Measurements from ENCODE around the gene FCHSD2.
"Not testable (repeated sequence)": the region's sequence is repeated elsewhere in the genome, so short reads cannot be mapped to it uniquely, and the experiment has no call there.

The FCHSD2 gene

GRCh38 chr11:73011126-73011817 is 130.8 kb downstream of the FCHSD2 start:
- Mint-ChIP-seq H3K27ac (peak overlapping the region in 1 of 2 donors; percentile 45), H3K27me3 (no peaks in the 10 kb centered on the region), H3K4me3 (no peak overlapping the region), H3K4me1 (no peaks in the 10 kb centered on the region), H3K9me3 (peaks cover 13 to 23% of the 10 kb centered on the region in 2 donors)
- no peak for ATAC-seq
- DNase-seq: no peak

- Mint-ChIP-seq H3K4me1 (no peaks in the 10 kb centered on the region), H3K9me3 (peaks cover 13 to 23% of the 10 kb centered on the region in 2 donors), H3K27ac (peak overlapping the region in 1 of 2 donors; percentile 48), H3K4me3 (no peak overlapping the region), H3K27me3 (no peaks in the 10 kb centered on the region)
- DNase-seq (no peak), ATAC-seq (no peak)
Observed at GRCh38 chr11:73009972-73010371, 132.1 kb downstream of the FCHSD2 start.

GRCh38 chr11:73004088-73004487 is 138.0 kb downstream of the FCHSD2 start:
- ATAC-seq (no peak), DNase-seq (no peak)
- H3K4me1 Mint-ChIP-seq: no peaks in the 10 kb centered on the region
- no peaks in the 10 kb centered on the region for H3K27me3 Mint-ChIP-seq
- no peak overlapping the region for H3K27ac Mint-ChIP-seq
- no peaks in the 10 kb centered on the region for H3K9me3 Mint-ChIP-seq
- H3K4me3 Mint-ChIP-seq: no peak overlapping the region

DNA sequence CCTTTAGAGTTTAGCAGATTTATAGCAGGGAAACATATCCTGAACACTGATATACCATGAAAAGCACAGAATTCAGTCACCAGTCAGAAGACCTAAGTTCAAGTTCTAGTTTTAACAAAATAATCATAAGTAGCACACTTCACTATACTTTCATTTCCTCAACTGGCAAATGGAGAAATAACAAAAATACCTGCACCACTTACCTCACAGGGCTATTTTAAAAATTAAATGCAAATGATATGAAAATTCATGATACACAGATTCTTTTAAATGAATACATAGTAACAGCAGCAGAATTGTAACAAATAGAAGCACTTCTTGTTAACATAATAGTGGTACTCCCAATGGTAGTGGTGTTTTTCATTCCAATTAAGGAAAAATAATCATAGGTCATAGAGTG is 139.0 kb downstream of the FCHSD2 start:
- no peaks in the 10 kb centered on the region for H3K9me3 Mint-ChIP-seq
- H3K27me3 Mint-ChIP-seq: no peaks in the 10 kb centered on the region
- no peak overlapping the region for H3K27ac Mint-ChIP-seq
- H3K4me1 Mint-ChIP-seq: no peaks in the 10 kb centered on the region
- DNase-seq (no peak), ATAC-seq (no peak)
- H3K4me3 Mint-ChIP-seq: no peak overlapping the region

DNA sequence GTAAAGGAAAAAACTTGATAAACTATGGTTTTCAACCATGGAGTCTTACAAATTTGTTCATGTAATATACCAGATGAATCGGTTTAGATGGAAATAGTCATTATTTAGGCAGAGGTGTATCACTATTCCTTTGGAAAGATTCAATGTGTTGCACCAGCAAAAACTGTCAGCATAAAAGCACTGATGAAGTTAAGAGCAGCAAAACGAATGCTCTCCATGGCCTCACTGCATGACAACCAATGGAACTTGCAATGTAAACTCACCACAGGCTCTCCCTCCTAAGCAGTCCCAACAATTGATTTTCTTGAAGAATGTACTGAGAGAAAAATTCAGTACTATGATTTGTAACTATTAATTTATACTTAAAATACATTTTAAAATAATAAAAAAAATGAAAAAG is 139.9 kb downstream of the FCHSD2 start:
- H3K27ac Mint-ChIP-seq: no peak overlapping the region
- H3K4me3 Mint-ChIP-seq: no peak overlapping the region
- no peaks in the 10 kb centered on the region for H3K4me1 Mint-ChIP-seq
- H3K27me3 Mint-ChIP-seq: no peaks in the 10 kb centered on the region
- no peaks in the 10 kb centered on the region for H3K9me3 Mint-ChIP-seq
- ATAC-seq (no peak), DNase-seq (no peak)

DNA sequence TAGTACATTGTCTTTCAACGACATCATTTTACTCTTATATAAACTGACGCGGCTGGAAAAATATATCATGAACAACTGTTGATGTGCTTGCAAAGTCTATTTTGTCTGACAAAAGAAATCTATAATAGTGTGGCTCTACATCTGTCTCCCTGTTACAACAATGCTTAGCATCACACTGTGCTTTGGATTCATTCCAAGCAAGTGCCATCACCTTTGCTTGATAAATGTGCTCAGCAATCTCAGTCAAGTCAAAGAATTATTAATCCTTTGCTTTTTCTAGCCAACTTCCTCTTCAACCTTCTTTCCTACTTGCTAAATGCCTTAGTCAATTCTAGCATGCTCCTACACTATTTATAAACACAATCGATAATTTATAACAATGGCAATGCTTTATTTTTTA is 140.5 kb downstream of the FCHSD2 start:
- ATAC-seq (no peak), DNase-seq (no peak)
- H3K9me3 Mint-ChIP-seq: no peaks in the 10 kb centered on the region
- H3K27me3 Mint-ChIP-seq: no peaks in the 10 kb centered on the region
- H3K4me1 Mint-ChIP-seq: no peaks in the 10 kb centered on the region
- no peak overlapping the region for H3K4me3 Mint-ChIP-seq
- H3K27ac Mint-ChIP-seq: no peak overlapping the region

DNA sequence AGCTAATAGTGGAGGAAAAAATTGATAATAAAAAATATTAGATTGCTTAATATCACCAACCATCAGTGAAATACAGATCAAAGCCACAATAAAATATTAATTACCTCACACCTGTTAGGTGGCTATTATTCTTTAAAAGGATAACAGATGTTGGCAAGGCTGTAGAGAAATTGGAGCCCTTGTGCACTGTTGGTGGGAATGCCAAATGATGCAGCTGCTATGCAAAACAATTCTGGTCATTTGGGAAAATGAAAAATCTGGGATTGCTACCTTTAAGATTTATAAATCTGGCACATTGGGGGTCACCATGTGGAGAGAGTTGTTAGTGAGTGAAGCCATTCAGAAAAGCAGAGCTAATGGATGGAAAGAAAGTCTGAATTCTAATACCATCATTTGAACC is 143.4 kb downstream of the FCHSD2 start:
- ATAC-seq (no peak), DNase-seq (no peak)
- H3K9me3 Mint-ChIP-seq: no peaks in the 10 kb centered on the region
- no peak overlapping the region for H3K4me3 Mint-ChIP-seq
- no peaks in the 10 kb centered on the region for H3K27me3 Mint-ChIP-seq
- no peak overlapping the region for H3K27ac Mint-ChIP-seq
- no peaks in the 10 kb centered on the region for H3K4me1 Mint-ChIP-seq

DNA sequence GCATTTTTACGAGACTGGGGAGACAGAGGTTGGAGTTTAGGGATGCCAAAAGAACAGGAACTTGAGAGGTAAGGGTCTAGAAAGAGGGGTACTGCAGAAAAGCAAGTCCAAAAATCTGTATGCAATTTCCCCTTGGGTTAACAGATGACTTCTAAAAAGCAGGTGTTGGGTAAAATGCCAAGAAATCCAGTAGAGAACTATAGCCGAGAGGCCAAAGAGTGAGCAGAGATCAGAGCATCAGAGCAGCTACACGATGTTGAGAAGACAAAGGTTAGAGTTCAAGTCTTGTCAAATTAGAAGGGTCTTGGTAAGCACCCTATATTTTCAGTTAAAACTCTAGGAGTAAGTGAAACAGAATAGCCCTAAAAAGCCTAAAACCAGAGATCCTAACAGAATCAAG is 145.2 kb downstream of the FCHSD2 start:
- H3K4me3 Mint-ChIP-seq: no peak overlapping the region
- no peak for DNase-seq
- no peaks in the 10 kb centered on the region for H3K27me3 Mint-ChIP-seq
- no peak overlapping the region for H3K27ac Mint-ChIP-seq
- H3K4me1 Mint-ChIP-seq: no peaks in the 10 kb centered on the region
- no peaks in the 10 kb centered on the region for H3K9me3 Mint-ChIP-seq
- no peak for ATAC-seq

- Mint-ChIP-seq H3K27me3 (no peaks in the 10 kb centered on the region), H3K27ac (no peak overlapping the region), H3K4me3 (no peak overlapping the region), H3K9me3 (no peaks in the 10 kb centered on the region), H3K4me1 (peaks cover 13% of the 10 kb centered on the region)
- DNase-seq: no peak
- no peak for ATAC-seq
Observed at GRCh38 chr11:72989727-72990126, 152.4 kb downstream of the FCHSD2 start.

DNA sequence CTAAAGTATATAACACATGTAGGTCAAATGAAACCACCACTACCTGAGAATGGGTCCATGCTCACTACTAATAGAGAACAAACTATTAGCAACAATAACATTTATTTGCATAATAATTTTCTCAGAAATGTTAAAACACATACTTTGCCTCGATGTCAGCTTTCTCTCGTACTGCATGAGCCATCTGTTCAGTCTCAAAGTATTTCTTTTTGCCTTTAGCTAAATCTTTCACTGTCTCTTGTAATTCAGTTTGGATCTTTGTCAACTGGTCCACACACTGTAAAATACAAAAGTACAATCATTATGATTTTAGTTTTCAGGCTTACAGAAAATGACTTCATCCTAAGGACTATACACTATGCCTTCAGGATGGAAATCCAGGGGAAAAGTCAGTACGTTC is 153.3 kb downstream of the FCHSD2 start:
- no peak overlapping the region for H3K4me3 Mint-ChIP-seq
- H3K27me3 Mint-ChIP-seq: no peaks in the 10 kb centered on the region
- no peak for ATAC-seq
- no peak overlapping the region for H3K27ac Mint-ChIP-seq
- no peak for DNase-seq
- H3K4me1 Mint-ChIP-seq: peaks cover 13% of the 10 kb centered on the region
- no peaks in the 10 kb centered on the region for H3K9me3 Mint-ChIP-seq

DNA sequence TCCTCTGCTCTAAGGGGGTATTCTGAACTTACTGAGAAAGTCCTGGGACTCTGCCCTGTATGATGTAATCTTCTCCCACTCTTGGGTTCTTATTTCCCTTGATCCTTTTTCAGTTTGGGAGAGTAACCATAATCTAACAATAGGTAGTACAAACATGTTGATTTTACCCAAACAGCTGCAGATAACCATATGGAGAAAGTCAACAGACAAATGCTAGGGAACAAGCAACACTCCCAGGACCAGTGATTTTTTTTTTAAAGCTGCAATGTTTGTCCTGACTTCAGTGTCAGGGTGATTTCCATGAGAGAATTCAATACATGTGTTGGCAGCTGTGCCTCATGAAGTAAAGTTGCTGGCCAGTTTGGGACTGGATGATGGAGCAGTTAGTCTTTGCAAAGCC is 156.5 kb downstream of the FCHSD2 start:
- Mint-ChIP-seq H3K9me3 (no peaks in the 10 kb centered on the region), H3K4me1 (peaks cover 10% of the 10 kb centered on the region), H3K4me3 (no peak overlapping the region), H3K27me3 (no peaks in the 10 kb centered on the region), H3K27ac (no peak overlapping the region)
- no peak for ATAC-seq
- DNase-seq: no peak

DNA sequence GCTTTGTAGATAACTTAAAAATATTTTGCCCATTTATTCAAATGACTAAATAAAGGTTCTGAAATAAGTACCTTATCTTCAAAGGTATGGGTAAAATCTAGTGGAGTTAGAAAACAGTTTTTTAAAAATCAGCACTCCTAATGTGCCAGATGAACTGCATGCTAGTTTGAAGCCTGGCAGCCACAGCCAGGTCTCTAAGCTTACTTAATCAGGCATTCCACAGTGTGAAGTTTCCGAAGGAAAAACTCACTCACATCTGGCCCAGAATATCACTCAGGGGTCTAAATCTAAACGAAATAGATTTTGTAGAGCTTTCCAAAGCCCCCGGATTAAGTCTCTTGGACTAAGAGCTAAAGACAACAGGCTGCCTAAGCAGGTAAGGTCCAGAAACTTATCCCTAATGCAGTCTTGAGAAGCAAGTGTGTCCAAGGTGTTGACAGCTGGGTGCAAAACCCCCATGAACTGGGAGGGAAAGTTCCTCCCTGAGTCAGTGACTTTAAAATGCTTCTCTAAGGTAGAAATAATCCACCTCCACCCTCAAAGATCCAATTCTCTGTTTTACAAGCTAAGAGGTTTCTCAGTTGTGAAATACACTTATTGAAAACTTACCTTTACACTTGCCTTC is 157.6 kb downstream of the FCHSD2 start:
- no peak for DNase-seq

GRCh38 chr11:72983560-72983959 is 158.6 kb downstream of the FCHSD2 start:
- no peak for ATAC-seq
- Mint-ChIP-seq H3K9me3 (no peaks in the 10 kb centered on the region), H3K4me1 (peaks cover 6% of the 10 kb centered on the region), H3K27ac (no peak overlapping the region), H3K4me3 (no peak overlapping the region), H3K27me3 (no peaks in the 10 kb centered on the region)
- DNase-seq: no peak

More for the DNA sequence above, 157.6 kb downstream of the FCHSD2 start:
- Mint-ChIP-seq H3K9me3 (no peaks in the 10 kb centered on the region), H3K4me1 (peaks cover 6% of the 10 kb centered on the region), H3K27ac (no peak overlapping the region), H3K4me3 (no peak overlapping the region), H3K27me3 (no peaks in the 10 kb centered on the region)
- no peak for ATAC-seq

GRCh38 chr11:72981971-72982685 is 160.0 kb downstream of the FCHSD2 start:
- peaks cover 0 to 3% of the 10 kb centered on the region in 2 donors for H3K9me3 Mint-ChIP-seq
- DNase-seq (no peak), ATAC-seq (no peak)
- H3K4me3 Mint-ChIP-seq: no peak overlapping the region
- H3K4me1 Mint-ChIP-seq: peaks cover 6% of the 10 kb centered on the region
- H3K27ac Mint-ChIP-seq: no peak overlapping the region
- H3K27me3 Mint-ChIP-seq: no peaks in the 10 kb centered on the region

DNA sequence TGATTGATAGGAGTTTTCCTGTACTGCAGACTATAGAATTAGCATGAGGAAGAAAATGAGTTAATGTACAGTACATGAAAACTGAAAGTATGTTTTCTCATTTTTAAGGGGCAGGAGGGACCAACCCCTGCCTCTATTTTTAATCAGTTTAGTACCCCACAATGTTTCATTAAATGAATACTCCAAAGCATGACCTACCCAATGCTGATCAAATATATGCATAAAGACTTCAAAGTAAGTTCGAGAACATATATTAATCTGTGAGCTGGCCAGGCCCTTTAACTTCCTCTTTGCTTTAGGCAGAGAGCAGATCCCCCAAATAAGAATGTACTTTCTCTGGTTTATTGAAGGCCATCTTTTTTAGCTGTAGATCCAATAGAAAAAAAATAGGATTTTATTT is 161.0 kb downstream of the FCHSD2 start:
- peaks cover 6% of the 10 kb centered on the region for H3K4me1 Mint-ChIP-seq
- no peak overlapping the region for H3K4me3 Mint-ChIP-seq
- H3K27ac Mint-ChIP-seq: peak overlapping the region in 1 of 2 donors; percentile 14
- no peaks in the 10 kb centered on the region for H3K27me3 Mint-ChIP-seq
- ATAC-seq (peak; percentile 64), DNase-seq (no peak)
- H3K9me3 Mint-ChIP-seq: peaks cover 0 to 8% of the 10 kb centered on the region in 2 donors

DNA sequence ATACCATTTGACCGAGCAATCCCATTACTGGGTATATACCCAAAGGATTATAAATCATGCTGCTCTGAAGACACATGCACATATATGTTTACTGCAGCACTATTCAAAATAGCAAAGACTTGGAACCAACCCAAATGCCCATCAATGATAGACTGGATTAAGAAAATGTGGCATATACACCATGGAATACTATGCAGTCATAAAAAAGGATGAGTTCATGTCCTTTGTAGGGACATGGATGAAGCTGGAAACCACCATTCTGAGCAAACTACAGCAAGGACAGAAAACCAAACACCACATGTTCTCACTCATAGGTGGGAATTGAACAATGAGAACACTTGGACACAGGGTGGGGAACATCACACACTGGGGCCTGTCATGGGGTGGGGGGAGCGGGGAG is 164.3 kb downstream of the FCHSD2 start:
- not testable (repeated sequence) for H3K27ac Mint-ChIP-seq, ATAC-seq, H3K27me3 Mint-ChIP-seq, DNase-seq, H3K4me3 Mint-ChIP-seq
- Mint-ChIP-seq H3K4me1 (peaks cover 15% of the 10 kb centered on the region), H3K9me3 (peaks cover 0 to 26% of the 10 kb centered on the region in 2 donors)
